HG03432 (cell line): ENCODE measurements around the gene IGLON5.

Experiments
- ATAC-seq: cut with Tn5 transposase; IDR thresholded peaks from one replicate; pipeline ENCODE4 v1.9.1; 2021; ENCODE audit warnings: mild to moderate bottlenecking, moderate library complexity; ENCODE audit not compliant: unreplicated experiment

IGLON5 gene

DNA sequence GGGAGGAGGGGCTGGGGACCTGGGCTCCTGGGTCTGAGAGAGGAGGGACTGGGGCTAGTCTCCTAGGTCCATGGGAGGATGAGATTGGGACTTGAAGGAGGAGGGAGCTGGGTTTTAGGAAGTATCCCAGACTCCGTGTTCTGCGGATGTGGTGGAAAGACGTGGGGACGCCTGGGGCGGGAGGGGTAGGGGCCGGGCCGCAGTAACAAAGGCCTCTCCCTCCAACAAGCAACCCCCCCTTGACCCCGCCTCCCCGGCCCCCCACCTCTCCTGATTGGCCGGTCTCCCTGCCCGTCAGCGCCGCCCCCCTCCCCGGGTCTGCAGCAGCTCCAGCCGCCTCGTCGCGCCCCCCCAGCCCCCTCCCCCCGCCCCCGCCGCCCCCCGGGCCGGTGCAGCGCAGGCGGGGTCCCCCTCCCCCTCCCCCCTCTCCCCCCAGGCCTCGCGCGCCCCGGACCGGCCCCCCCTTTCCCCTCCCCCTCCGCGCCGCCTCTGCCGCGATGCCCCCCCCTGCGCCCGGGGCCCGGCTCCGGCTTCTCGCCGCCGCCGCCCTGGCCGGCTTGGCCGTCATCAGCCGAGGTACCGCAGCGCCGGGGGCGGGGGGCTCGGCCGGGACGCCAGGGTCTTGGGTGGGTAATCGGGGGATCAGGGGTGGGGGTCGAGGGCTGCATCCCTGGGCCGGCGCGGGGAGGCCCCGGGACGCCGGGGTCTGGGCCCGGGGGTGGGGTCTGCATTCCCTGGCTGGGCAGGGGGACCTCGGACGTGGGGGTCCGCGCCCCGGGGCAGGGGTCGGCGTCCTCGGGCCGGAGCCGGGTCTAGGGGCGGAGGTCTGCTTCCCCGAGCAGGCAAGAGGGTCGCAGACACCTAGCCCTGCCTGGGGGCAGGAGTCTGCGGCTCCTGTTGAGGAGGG lies at the start of gene IGLON5:
IGLON5 (plus strand) TSS at position 294 of the 907 bp plus-strand sequence; CDS start at position 498, 204 bp downstream.
- ATAC-seq: no peak

DNA sequence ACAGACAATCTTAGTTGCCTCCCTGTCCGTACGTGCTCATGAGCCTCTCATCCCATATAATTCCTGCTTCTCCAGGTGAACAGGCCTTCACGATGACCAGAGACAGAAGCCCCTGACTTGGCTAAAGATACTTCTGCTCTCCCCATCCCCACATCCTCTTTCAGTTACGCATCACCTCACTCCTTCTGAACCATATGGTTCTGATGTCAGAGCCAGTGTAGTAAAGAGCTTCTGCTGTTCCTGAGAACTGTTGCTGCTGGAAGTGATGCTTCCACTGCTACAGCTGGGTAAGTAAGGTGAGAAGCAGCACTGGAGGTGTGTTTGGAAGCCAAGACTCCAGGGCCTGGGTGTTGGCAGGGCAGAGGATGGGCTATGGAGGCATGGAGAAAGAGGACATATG lies 47.6 kb upstream of the IGLON5 start:
- no peak for ATAC-seq

DNA sequence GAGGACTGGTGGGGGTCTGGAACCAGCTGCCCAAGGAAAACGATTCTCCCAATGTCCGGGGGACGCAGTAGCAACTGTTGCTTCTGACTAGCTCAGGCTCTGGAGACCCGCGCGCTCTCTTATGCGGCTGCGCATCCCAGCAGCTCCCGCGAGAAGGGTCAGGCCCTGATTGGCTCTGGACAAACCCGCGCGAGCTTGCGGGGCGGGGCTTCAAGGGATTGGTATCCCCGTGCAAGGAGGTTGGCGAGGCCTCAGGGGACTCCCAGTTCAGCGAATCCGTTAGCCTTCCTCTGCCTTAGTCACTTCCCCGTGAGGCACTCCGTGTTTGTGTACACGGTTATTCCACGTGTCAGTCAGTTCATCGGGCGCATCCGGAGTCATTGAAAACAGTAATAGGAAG lies 40.4 kb upstream of the IGLON5 start:
- no peak for ATAC-seq

DNA sequence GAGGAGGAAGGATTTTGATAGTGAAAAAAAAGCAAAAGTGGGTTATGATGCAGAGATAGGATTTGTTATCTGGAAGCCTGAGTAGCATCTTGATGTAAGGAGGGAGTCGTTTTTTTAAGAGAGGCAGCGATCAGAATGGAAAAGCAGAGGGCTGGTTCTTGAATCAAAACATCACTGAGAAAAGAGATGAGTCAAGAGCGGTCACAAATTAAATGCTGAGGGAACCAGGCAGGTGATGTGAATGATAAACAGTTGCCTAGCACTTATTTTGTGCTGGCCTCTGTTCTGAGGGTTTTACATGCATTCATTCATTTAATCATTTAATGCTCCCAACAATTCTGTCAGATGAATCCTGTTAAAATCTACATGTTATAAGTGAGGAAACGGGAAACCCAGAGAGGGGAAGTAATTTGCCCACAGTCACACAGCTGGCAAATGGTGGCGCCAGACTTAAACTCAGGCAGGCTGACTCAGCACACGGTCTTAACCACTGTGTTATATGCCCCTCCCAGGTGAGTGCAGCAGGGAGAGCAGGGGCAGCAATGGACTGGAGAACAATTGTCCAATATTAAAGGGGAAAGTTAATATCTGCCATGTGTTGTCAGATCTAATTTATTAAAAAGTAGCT lies 39.1 kb upstream of the IGLON5 start:
- ATAC-seq: no peak

DNA sequence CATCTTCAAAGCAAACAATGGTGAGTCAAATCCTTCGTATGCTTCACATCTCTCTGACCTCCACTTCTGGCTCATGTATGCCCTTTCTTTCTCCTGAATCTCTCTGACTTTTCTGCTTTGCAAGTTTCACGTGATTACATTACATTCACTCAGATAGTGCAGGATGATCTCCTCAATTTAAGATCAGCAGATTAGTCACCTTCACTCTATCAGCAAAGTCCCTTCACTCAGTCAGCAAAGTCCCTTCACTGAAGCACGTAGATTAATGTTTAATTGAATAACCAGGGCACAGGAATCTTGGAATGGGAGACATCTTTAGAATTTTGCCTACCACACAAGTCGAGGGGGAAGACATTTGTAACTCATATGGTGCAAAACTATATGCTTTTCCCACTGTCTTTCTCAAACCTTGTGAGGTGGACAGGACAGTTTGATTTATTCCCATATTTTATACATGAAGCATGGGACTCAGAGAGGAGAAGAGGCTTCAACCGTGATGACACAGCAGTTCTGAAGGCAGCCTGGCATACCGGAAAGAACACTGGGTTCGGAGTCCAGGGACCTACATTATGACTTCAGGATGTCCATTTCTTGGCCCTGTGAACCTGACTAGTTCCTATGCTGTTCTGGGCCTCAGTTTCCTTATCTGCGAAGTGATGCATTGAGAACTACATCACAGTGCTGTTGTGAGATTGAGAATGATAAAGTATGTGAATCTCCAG lies 37.2 kb upstream of the IGLON5 start:
- ATAC-seq: no peak

DNA sequence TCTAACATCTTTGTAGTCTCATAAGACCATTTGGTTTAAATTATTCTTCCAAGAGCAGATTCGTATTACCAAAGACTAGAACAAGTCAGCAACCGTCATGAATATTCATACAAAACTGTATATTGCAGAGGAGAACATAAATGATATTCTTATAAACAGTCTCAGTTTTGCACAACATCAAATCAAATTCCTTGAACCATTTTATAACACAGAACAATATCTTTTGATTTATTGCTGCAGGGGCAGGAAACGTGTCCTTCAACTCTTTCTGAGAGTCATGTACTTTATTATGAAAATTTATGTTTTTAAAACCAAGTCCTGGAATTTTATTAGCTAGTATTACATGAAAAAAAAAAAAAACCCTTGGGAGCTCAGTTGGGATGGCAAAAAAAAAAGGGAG lies 34.3 kb upstream of the IGLON5 start:
- no peak for ATAC-seq

DNA sequence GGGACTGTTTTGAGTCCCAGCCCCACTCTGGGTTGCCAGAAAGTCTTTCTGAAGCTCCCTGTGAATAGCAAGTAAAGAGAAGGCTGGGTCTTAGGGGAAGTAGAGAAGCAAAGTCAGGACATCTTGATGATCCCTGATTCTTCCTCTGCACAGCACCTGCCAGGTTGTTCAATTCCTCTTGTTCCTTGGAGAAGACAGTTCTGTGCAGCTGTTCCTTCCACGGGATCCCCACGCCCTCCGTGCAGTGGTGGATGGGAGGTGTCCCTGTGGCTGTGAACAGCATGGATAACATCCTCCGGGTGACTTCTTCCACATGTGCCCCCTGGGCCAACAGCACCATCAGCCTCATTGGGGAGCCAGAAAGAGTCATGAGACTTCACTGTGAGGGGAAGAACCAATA lies 29.1 kb upstream of the IGLON5 start:
- no peak for ATAC-seq

DNA sequence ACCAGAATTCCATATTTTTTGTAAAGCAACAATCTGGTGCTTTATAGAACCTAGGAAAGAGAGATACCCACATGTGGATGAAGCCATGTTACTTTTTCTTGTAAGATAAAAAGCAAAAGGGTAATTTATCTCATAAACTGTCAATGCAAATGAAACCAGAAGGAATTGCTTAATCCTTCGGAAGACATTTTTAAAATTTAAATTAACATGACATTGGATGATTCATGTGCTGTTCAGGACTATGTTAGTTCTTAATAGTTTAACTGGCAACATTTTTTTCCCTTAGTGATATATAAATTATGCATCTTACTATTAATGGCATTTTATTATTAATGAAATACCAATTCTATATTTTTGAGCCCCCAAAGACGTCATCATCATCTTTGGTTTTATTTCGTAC lies 25.8 kb upstream of the IGLON5 start:
- ATAC-seq: no peak

DNA sequence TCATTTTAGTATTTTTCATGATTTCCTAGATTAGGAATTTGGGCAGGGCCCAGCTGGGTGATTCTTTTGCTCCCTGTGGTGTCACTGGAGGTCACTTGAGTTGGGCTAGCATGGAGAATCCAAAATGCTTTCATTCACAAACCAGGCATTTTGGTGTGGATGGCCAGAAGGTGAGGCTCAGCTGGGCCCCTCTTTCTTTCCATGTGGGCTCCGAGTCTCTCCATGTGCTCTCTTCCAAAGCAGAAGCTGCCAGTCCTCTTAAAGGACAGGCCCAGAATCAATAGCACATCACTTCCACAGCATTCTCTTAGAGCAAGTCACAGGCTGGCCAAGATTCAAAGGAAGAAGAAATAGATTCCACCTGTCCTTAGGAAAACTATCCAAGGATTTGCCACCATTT lies 21.8 kb upstream of the IGLON5 start:
- ATAC-seq: no peak

DNA sequence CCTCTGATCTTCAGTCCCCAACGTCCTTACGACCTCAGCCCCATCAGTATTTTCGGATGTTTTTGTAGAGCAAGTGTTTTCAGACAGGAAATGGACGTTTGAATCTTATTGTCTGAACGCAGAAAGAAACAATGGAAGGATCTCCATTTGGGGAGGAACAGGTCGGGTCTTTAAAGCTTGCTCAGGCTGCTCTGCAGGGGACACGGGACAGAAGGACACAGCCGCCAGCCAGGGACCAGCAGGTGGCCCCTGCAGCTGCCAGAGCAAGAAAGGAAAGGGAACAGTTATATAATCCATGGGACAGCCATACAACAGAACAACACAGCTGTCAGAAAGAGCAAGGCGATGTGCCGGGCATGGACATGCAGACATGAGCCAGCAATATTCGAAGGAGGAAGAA lies 18.5 kb upstream of the IGLON5 start:
- ATAC-seq: no peak

DNA sequence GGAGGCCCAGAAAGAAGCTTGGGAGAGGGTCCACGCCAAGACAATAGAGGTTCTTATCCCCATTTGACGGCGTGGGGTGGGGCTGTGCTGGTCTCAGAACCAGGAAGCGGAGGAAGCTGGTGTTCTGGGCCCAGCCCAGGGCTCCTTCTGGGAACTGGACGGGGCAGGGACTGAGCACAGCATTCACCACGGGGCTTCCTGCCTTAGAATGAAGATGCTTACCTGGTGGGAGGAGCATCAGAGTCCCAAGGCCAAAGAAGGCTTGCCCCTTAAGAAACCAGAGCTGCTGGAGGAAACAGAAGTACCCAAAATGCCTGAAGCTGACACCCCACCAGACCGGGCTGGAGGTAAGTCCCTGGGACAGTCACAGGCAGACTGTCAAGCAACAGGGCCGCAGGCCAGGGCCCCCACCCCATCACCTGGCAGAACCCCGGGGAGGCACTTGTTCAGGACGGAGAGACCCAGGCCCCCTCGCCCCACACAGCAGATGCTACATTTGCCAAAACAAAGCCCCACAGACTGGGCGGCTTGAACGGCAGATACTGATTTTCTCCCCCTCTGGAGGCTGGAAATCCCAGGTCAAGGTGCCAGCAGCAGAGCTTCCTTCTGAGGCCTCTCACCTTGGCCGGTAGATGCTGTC lies 17.8 kb upstream of the IGLON5 start:
- no peak for ATAC-seq

DNA sequence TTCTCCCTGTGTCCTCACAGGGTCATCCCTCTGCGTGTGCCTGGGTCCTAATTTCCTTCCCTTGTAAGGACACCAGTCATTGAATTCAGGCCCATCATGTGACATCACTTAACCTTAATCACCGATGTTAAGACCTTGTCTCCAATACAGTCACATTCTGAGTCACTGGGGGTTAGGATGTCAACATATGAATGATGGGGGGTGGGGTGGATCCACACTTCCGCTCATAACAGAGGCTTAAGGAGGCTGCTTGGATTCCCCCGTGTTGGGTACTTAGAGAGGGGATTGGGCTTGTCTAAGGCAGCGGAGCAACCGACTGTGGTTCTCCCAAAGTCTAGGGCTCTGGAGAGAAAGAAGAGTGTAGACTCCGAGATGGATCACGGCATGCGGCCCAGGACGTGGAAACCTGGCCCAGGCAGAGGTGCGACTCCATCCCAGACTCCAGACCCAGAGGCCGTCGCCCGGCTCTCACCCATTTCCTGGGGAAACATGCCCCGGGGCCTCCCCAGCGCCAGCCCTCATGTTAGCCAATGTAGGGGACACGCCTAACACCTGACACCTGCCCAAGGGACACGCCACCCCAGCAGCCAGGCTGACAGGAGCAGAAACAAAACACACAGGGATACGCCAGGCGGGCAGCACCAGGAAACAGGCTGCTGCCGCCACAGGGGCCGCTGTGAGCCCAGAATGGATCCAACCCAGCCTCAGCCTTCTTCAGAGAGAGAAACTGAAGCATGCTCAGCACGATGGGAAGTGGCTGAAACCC lies 17.1 kb upstream of the IGLON5 start:
- no peak for ATAC-seq

DNA sequence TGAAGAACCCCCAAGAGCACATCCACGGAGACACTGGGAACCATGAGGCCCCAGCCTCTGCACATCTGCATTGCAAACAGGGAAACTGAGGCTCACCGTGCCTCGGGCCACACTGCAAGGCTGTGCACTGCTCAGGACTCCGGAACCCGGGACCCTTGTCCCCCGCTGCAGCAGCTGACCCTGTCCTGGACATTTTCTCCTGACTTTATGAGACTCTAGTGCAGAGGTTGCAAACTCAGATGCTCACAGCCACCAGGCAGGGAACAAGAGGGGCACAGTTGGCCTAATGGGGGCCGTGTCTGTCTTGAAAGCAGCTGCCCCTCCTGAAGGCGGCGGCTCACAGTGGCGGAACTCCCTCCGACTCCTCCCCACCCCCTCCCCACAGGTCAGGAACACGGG lies 16.5 kb upstream of the IGLON5 start:
- ATAC-seq: no peak

DNA sequence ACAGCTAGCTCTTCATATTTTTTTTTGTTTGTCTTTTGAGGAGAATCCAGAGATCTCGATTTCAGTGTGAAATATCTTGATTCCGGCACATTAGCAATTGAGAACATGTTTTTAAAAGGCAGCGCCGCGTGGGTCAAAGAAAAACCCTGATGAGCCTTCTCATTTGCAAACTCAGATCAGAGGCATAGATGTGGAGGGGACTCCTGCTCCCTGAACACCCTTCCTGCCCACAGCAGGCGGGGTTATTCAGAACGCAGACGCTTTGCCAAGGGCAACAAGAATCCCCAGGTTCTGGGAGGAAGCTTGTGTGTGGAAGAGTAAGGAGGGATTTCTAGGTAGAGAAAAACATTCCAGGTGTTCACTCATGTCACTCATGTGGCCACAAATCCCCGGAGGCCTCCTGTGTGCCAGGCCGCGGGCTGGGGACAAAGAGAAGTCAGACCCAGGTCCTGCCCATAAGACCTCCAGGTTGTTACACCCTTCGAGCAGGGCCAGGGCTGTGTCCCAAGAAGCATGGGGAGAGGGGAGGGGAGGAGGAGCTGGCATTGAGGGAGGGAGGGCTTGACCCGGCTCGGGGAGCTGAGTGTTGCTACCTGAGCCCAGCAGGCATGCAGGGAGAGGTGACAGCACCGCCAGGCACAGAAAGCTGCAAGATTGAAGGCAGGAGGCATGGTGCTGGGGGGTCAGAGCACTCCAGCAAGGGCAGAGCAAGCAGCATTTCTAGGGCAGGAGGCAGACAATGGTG lies 15.9 kb upstream of the IGLON5 start:
- ATAC-seq: no peak

DNA sequence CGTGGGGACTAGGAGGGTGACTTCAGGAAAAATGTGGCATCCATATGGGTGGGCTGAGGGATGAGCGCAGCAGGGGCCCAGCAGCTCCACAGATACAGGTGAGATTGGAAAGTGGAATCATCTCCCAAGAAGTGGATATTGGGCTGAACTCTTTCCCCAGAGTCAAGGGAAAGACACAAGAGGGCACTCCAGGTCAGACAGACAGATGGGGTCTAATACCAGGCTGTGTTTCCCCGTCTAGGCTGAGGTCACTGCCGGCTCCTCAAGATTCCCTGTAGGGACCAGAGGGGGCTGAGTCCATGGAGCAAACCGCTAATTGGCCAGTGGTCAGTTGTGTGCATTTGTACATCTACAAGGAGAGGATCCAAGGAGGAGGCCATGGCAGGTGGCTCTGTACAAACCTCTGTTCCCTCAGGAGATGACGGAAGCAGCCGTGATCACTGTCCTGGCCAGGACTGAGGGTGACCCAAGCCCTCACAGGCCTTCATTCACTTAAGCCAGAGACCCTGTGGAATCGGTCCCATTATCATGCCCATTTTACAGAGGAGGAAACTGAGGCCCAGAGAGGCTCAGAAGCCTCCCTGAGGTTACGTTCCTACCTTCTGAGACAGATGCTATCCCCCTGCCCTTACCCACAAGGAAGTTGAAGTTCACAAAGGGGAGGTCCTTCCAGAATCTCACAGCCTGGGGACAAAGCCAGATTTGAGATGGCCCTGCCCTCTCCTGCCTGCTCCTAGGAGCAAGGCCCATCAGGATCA lies 14.9 kb upstream of the IGLON5 start:
- ATAC-seq: no peak

DNA sequence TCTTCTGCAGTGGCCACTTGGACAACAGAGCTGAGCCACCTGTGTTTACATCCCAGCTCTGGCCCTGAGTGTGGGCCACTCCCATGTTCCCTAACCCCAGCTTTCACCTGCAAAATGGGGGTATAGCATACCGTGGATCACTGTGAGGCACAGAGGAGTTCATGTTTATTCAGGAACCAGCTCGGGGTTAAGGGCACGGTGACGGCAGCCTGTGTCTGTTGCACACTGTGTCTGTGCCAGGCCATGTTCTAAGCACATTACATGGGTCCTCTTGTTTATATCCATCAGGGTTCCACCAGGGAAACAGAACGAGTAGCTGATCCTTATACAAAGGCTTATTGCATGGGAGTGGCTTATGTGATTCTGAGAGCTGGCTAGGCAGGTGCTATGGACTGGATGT lies 14.0 kb upstream of the IGLON5 start:
- no peak for ATAC-seq

DNA sequence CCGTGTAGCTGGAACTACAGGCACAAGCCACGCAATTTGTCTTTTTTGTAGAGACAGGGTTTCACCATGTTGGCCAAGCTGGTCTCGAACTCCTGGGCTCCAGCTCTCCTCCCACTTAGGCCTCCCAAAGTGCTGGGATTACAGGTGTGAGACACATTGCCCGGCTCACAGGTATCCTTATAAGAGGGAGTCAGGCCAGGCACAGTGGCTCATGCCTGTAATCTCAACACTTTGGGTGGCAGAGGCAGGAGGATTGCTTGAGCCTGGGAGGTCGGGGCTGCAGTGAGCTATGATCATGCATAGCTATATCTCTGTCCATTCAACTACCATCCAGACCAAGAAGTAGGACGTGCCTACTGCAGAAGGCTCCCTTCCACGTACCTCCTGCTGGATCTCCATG lies 10.2 kb upstream of the IGLON5 start:
- ATAC-seq: no peak

DNA sequence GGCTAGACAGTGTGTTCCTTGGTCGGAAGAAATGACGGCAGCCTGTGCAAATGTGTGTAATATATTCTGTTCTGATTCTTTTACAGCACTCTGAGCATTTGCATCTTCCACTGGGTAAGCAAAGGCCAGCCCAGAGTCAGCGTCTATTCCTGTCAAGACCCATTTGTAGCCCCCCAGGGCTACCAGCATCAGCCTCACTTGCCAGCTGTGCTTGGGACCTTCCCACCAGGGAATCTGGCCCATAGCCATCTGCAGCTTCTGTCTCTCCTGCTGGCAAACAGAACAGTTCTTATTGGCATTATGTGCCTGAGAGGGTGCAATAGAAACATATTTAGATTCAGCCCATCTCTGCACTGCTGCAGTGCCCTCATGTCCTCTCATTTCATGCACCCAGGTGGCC lies 6.0 kb upstream of the IGLON5 start:
- ATAC-seq: no peak

DNA sequence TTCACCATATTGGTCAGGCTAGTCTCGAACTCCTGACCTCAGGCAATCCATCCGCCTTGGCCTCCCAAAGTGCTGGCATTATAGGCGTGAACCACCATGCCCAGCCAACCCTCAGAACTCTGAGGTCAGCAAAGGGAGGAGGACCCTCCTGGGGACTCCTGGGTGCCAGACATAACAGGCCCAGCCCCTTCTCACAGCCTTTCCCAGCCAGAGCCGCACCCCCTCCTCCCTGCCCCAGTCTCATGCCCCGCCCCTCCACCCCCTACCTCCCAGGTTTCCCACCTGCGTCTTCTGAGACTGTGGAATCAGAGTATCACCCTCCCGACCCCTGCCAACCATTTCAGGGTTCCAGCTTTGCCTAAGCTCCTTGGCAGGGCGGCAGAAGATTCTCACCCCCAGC lies 5.2 kb downstream of the IGLON5 start:
- no peak for ATAC-seq
